ENCODE measurements around the gene CDC5L. TPM values are rescaled to one million over a fixed set of nuclear protein-coding genes. Genes with fewer than 3 reads are reported as not detected.

The CDC5L gene
- polyA plus RNA-seq, 1 donor (not counting 4 experiments of a cell fraction or from before 2014, with no cell fraction given): 16.6 TPM

- no peak overlapping the region for H3K4me3 ChIP-seq (ENCODE audit: control insufficient read depth in 2 of 3, extremely low read depth in 1 of 3, insufficient read depth in 2 of 3, low read depth in 1 of 3, low read length in 3 of 3)
- no peak for FAIRE-seq
Observed at GRCh38 chr6:44353336-44353735, 34.2 kb upstream of the CDC5L start.

GRCh38 chr6:44355640-44356039, 31.9 kb upstream of the CDC5L start:
- FAIRE-seq (no peak), DNase-seq (ENCODE audit: low read depth, low spot score) (no peak)
- H3K4me1 ChIP-seq (ENCODE audit: control insufficient read depth, extremely low read depth, insufficient read depth, low read length): no peaks in the 10 kb centered on the region
- no peak overlapping the region for H2AFZ ChIP-seq (ENCODE audit: control insufficient read depth, low read length)
- H3K9ac ChIP-seq (ENCODE audit: control insufficient read depth, extremely low read depth, insufficient read depth, low read length): no peak overlapping the region
- H3K4me3 ChIP-seq (ENCODE audit: control insufficient read depth in 2 of 3, extremely low read depth in 1 of 3, insufficient read depth in 2 of 3, low read depth in 1 of 3, low read length in 3 of 3): no peak overlapping the region
- H3K4me2 ChIP-seq (ENCODE audit: control insufficient read depth, extremely low read depth, insufficient read depth, low read depth, low read length): no peak overlapping the region
- H3K9me1 ChIP-seq (ENCODE audit: control insufficient read depth, extremely low read depth, insufficient read depth, low read length): no peaks in the 10 kb centered on the region
- H3K9me3 ChIP-seq (ENCODE audit: control insufficient read depth, low read depth, low read length): no peaks in the 10 kb centered on the region
- H3K79me2 ChIP-seq (ENCODE audit: control insufficient read depth, insufficient read depth, low read length): no peaks in the 10 kb centered on the region
- dilution Hi-C loops (cut with MboI; ENCODE audit: extremely low pct_ligation_motif_present, low sequenced_read_pairs): no loop called here
- TF ChIP-seq, protein P1, sequence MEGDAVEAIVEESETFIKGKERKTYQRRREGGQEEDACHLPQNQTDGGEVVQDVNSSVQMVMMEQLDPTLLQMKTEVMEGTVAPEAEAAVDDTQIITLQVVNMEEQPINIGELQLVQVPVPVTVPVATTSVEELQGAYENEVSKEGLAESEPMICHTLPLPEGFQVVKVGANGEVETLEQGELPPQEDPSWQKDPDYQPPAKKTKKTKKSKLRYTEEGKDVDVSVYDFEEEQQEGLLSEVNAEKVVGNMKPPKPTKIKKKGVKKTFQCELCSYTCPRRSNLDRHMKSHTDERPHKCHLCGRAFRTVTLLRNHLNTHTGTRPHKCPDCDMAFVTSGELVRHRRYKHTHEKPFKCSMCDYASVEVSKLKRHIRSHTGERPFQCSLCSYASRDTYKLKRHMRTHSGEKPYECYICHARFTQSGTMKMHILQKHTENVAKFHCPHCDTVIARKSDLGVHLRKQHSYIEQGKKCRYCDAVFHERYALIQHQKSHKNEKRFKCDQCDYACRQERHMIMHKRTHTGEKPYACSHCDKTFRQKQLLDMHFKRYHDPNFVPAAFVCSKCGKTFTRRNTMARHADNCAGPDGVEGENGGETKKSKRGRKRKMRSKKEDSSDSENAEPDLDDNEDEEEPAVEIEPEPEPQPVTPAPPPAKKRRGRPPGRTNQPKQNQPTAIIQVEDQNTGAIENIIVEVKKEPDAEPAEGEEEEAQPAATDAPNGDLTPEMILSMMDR (optimal IDR thresholded peaks at IDR 0.05 in 1 of 3, IDR thresholded peaks at IDR 0.05 in 1 of 3, conservative IDR thresholded peaks at IDR 0.05 in 1 of 3; ENCODE audit: extremely low read depth in 1 of 3, insufficient read depth in 2 of 3, low read length in 3 of 3): no peak
- no peaks in the 10 kb centered on the region for H3K36me3 ChIP-seq (ENCODE audit: control insufficient read depth in 2 of 2, extremely low read depth in 1 of 2, insufficient read depth in 2 of 2, low read length in 2 of 2)
- H3K27me3 ChIP-seq (ENCODE audit: control insufficient read depth, extremely low read depth, insufficient read depth, low read length): peaks cover 8% of the 10 kb centered on the region
- no peak overlapping the region for H3K27ac ChIP-seq (ENCODE audit: control insufficient read depth, insufficient read depth, low read length)
- no peaks in the 10 kb centered on the region for H4K20me1 ChIP-seq (ENCODE audit: control insufficient read depth, extremely low read depth, insufficient read depth, low read length)

More at GRCh38 chr6:44353336-44353735, 34.2 kb upstream of the CDC5L start:
- no peaks in the 10 kb centered on the region for H4K20me1 ChIP-seq (ENCODE audit: control insufficient read depth, extremely low read depth, insufficient read depth, low read length)
- H3K27me3 ChIP-seq (ENCODE audit: control insufficient read depth, extremely low read depth, insufficient read depth, low read length): peaks cover 10% of the 10 kb centered on the region
- dilution Hi-C loops (cut with MboI; ENCODE audit: extremely low pct_ligation_motif_present, low sequenced_read_pairs): no loop called here
- no peaks in the 10 kb centered on the region for H3K9me3 ChIP-seq (ENCODE audit: control insufficient read depth, low read depth, low read length)
- no peak overlapping the region for H3K9ac ChIP-seq (ENCODE audit: control insufficient read depth, extremely low read depth, insufficient read depth, low read length)
- TF ChIP-seq EZH2 (IDR thresholded peaks at IDR 0.05; ENCODE audit: low read length): no peak
- TF ChIP-seq, protein P1 (optimal IDR thresholded peaks at IDR 0.05 in 1 of 3, IDR thresholded peaks at IDR 0.05 in 1 of 3, conservative IDR thresholded peaks at IDR 0.05 in 1 of 3; ENCODE audit: extremely low read depth in 1 of 3, insufficient read depth in 2 of 3, low read length in 3 of 3): no peak
- H2AFZ ChIP-seq (ENCODE audit: control insufficient read depth, low read length): no peak overlapping the region
- H3K4me2 ChIP-seq (ENCODE audit: control insufficient read depth, extremely low read depth, insufficient read depth, low read depth, low read length): no peak overlapping the region
- DNase-seq (ENCODE audit: low read depth, low spot score): no peak
- H3K36me3 ChIP-seq (ENCODE audit: control insufficient read depth in 2 of 2, extremely low read depth in 1 of 2, insufficient read depth in 2 of 2, low read length in 2 of 2): no peaks in the 10 kb centered on the region
- H3K9me1 ChIP-seq (ENCODE audit: control insufficient read depth, extremely low read depth, insufficient read depth, low read length): no peaks in the 10 kb centered on the region
- H3K4me1 ChIP-seq (ENCODE audit: control insufficient read depth, extremely low read depth, insufficient read depth, low read length): no peaks in the 10 kb centered on the region
- no peak overlapping the region for H3K27ac ChIP-seq (ENCODE audit: control insufficient read depth, insufficient read depth, low read length)
- H3K79me2 ChIP-seq (ENCODE audit: control insufficient read depth, insufficient read depth, low read length): no peaks in the 10 kb centered on the region
